Dendritic cell treated with granulocyte-macrophage colony-stimulating factor and Interleukin-4, amounts not matched to agents 40 ng/mL and 50 ng/mL, for 4 days (primary cell): Measurements from ENCODE around the gene PIK3CG.
A peak's percentile ranks its signal among the peaks of the same experiment; 100 is the strongest.
"Not testable (repeated sequence)": the region's sequence is repeated elsewhere in the genome, so short reads cannot be mapped to it uniquely, and the experiment has no call there.

ENCODE experiments used
- H3K27ac Mint-ChIP-seq: one replicate; pipeline ENCODE4 v1.8.0; 2022; ENCODE audit warnings: mild to moderate bottlenecking, mixed read lengths
- H3K27me3 Mint-ChIP-seq: one replicate; pipeline ENCODE4 v1.8.0; 2022; ENCODE audit warnings: mild to moderate bottlenecking, mixed read lengths
- H3K36me3 Mint-ChIP-seq: one replicate; pipeline ENCODE4 v1.8.0; 2022; ENCODE audit warnings: low read depth, mixed read lengths
- H3K4me1 Mint-ChIP-seq: one replicate; pipeline ENCODE4 v1.8.0; 2022; ENCODE audit warnings: low read depth, mixed read lengths
- H3K4me3 Mint-ChIP-seq: one replicate; pipeline ENCODE4 v1.8.0; 2022; ENCODE audit warnings: mild to moderate bottlenecking, moderate library complexity, mixed read lengths
- H3K9me3 Mint-ChIP-seq: one replicate; pipeline ENCODE4 v1.8.0; 2022; ENCODE audit warnings: mixed read lengths
- intact Hi-C: fragments of 100-400 bp; cut with micrococcal nuclease; formaldehyde crosslinking; loops from one replicate; pipeline ENCODE4 v1.15.0; 2022

Gene PIK3CG

GRCh38 chr7:106954840-106955239 is 89.8 kb downstream of the PIK3CG start:
- intact Hi-C loops, result loop anchor here (5.0 kb wide), 2 partner anchors 72 to 87 kb away; partner anchors contain the start of gene PRKAR2B
- Mint-ChIP-seq H3K27me3 (no peaks in the 10 kb centered on the region), H3K27ac (peak overlapping the region; percentile 50), H3K4me1 (peaks cover 58% of the 10 kb centered on the region), H3K4me3 (no peak overlapping the region), H3K9me3 (peaks cover 8% of the 10 kb centered on the region), H3K36me3 (no peaks in the 10 kb centered on the region)

GRCh38 chr7:106955857-106956256 is 90.8 kb downstream of the PIK3CG start:
- not testable (repeated sequence) for H3K36me3 Mint-ChIP-seq, H3K4me3 Mint-ChIP-seq, H3K27me3 Mint-ChIP-seq, H3K27ac Mint-ChIP-seq, H3K9me3 Mint-ChIP-seq
- intact Hi-C loops, result loop anchor here (5.0 kb wide), 1 partner anchor 71 kb away; no protein-coding TSS in a partner anchor
- H3K4me1 Mint-ChIP-seq, result peaks cover 56% of the 10 kb centered on the region
